WTC11 (cell line): ENCODE measurements around the gene EWSR1. TPM values are rescaled to one million over a fixed set of nuclear protein-coding genes. Genes with fewer than 3 reads are reported as not detected.

Source experiments
- ATAC-seq: fragments of 200-7000 bp; cut with Tn5 transposase; 2 replicates; pipeline ENCODE4 v1.10.0; 2021; ENCODE audit warnings: mild to moderate bottlenecking, moderate library complexity
- CTCF ChIA-PET: fragments of 300-600 bp; sonication (Branson Sonifier 250); formaldehyde crosslinking; loops from one replicate; lab custom pipeline; 2021; ENCODE audit warnings: antibody characterized with exemption; lab: Charles Lee
- POLR2A ChIA-PET: fragments of 350-600 bp; sonication (Branson Sonifier 250); formaldehyde crosslinking; loops from one replicate; lab custom pipeline; 2021; ENCODE audit warnings: antibody characterized with exemption; lab: Charles Lee
- DNase-seq: peaks from one replicate; pipeline ENCODE4 v3.0.0; 2021; ENCODE audit warnings: low spot score
- H3K27ac Mint-ChIP-seq: 2 replicates; pipeline ENCODE4 v1.8.0; 2021; ENCODE audit warnings: mixed read lengths
- H3K27me3 Mint-ChIP-seq: 2 replicates; pipeline ENCODE4 v1.8.0; 2021; ENCODE audit warnings: low read depth, mild to moderate bottlenecking, moderate library complexity, mixed read lengths
- H3K36me3 Mint-ChIP-seq: 2 replicates; pipeline ENCODE4 v1.8.0; 2021; ENCODE audit warnings: mixed read lengths
- H3K4me1 Mint-ChIP-seq: 2 replicates; pipeline ENCODE4 v1.8.0; 2022; ENCODE audit warnings: mixed read lengths
- H3K4me3 Mint-ChIP-seq: 2 replicates; pipeline ENCODE4 v1.8.0; 2021; ENCODE audit warnings: mild to moderate bottlenecking, moderate library complexity, mixed read lengths
- H3K9me3 Mint-ChIP-seq: 2 replicates; pipeline ENCODE4 v1.8.0; 2021; ENCODE audit warnings: mixed read lengths
- GABPB1 ChIP-seq: sonication (generic); formaldehyde crosslinking; IDR thresholded peaks from 2 replicates; pipeline ENCODE4 v1.8.1; 2023; ENCODE audit warnings: mild to moderate bottlenecking, missing genetic modification reagents
- MYBL2 ChIP-seq: sonication (generic); formaldehyde crosslinking; IDR thresholded peaks from 2 replicates; pipeline ENCODE4 v1.8.1; 2023; ENCODE audit warnings: mild to moderate bottlenecking, moderate library complexity, missing genetic modification reagents
- NR2C2 ChIP-seq: sonication (generic); formaldehyde crosslinking; IDR thresholded peaks from 2 replicates; pipeline ENCODE4 v1.8.0; 2022; ENCODE audit warnings: mild to moderate bottlenecking, missing genetic modification reagents
- TEAD4 ChIP-seq: sonication (generic); formaldehyde crosslinking; IDR thresholded peaks from 2 replicates; pipeline ENCODE4 v1.8.0; 2022; ENCODE audit warnings: mild to moderate bottlenecking, missing genetic modification reagents
- total RNA-seq: library from RNA; stranded (reverse); gene quantifications from 3 replicates; pipeline ENCODE4 v1.2.3, GENCODE V29; 2021
- TF ChIP-seq, protein P1 (sequence below): sonication (generic); formaldehyde crosslinking; IDR thresholded peaks from 2 replicates; pipeline ENCODE4 v1.8.0; 2022; ENCODE audit warnings: mild to moderate bottlenecking, missing genetic modification reagents
- TF ChIP-seq, protein P2 (sequence below): fragments of 250-450 bp; sonication (Bioruptor Pico); IDR thresholded peaks from 2 replicates; pipeline ENCODE4 v1.9.0; 2021; ENCODE audit warnings: mild to moderate bottlenecking, borderline replicate concordance
- TF ChIP-seq, protein P3 (sequence below): sonication (generic); formaldehyde crosslinking; IDR thresholded peaks from 2 replicates; pipeline ENCODE4 v1.8.0; 2023; ENCODE audit warnings: mild to moderate bottlenecking, missing genetic modification reagents
- TF ChIP-seq, protein P4 (sequence below): sonication (generic); formaldehyde crosslinking; IDR thresholded peaks from 2 replicates; pipeline ENCODE4 v1.8.1; 2023; ENCODE audit warnings: mild to moderate bottlenecking, missing genetic modification reagents, moderate library complexity
- TF ChIP-seq, protein P5 (sequence below): fragments of 200-600 bp; IDR thresholded peaks from 2 replicates; pipeline ENCODE4 v1.8.0; 2022; ENCODE audit warnings: antibody characterized with exemption
- TF ChIP-seq, protein P6 (sequence below): sonication (generic); formaldehyde crosslinking; IDR thresholded peaks from 2 replicates; pipeline ENCODE4 v1.8.0; 2022; ENCODE audit warnings: mild to moderate bottlenecking, missing genetic modification reagents

Gene EWSR1
- total RNA-seq, 1 experiment from 2014 or later, result 377 TPM

DNA sequence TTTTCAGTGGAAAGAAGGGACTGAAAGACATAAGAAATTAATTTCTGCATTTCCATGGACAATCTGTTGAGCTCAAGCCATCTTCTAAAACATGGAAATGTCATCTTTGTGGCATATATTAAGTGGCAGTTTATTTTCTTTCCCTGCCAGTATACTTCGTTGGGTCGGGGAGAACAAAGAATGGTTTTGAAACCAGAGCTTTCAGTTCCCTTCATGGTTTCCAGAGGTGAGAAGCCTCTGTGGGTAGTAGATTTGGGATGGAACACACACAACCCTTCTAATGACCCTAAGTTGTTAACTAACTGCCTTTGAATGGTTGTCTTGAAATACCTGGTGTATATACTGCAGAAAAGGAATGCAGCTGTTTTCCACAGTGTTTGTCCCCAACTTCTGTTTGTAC is 20.8 kb downstream of the EWSR1 start:
- Mint-ChIP-seq H3K27ac (peak overlapping the region; percentile 82; the same call in 1 of the 2 replicates), H3K9me3 (no peaks in the 10 kb centered on the region), H3K27me3 (no peaks in the 10 kb centered on the region), H3K36me3 (peaks cover 96% of the 10 kb centered on the region), H3K4me3 (no peak overlapping the region), H3K4me1 (no peaks in the 10 kb centered on the region)
- ATAC-seq (no peak), DNase-seq (no peak)
- POLR2A ChIA-PET, result no interaction called here
- TF ChIP-seq, protein P1, sequence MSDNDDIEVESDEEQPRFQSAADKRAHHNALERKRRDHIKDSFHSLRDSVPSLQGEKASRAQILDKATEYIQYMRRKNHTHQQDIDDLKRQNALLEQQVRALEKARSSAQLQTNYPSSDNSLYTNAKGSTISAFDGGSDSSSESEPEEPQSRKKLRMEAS, result no peak
- TF ChIP-seq, protein P2, sequence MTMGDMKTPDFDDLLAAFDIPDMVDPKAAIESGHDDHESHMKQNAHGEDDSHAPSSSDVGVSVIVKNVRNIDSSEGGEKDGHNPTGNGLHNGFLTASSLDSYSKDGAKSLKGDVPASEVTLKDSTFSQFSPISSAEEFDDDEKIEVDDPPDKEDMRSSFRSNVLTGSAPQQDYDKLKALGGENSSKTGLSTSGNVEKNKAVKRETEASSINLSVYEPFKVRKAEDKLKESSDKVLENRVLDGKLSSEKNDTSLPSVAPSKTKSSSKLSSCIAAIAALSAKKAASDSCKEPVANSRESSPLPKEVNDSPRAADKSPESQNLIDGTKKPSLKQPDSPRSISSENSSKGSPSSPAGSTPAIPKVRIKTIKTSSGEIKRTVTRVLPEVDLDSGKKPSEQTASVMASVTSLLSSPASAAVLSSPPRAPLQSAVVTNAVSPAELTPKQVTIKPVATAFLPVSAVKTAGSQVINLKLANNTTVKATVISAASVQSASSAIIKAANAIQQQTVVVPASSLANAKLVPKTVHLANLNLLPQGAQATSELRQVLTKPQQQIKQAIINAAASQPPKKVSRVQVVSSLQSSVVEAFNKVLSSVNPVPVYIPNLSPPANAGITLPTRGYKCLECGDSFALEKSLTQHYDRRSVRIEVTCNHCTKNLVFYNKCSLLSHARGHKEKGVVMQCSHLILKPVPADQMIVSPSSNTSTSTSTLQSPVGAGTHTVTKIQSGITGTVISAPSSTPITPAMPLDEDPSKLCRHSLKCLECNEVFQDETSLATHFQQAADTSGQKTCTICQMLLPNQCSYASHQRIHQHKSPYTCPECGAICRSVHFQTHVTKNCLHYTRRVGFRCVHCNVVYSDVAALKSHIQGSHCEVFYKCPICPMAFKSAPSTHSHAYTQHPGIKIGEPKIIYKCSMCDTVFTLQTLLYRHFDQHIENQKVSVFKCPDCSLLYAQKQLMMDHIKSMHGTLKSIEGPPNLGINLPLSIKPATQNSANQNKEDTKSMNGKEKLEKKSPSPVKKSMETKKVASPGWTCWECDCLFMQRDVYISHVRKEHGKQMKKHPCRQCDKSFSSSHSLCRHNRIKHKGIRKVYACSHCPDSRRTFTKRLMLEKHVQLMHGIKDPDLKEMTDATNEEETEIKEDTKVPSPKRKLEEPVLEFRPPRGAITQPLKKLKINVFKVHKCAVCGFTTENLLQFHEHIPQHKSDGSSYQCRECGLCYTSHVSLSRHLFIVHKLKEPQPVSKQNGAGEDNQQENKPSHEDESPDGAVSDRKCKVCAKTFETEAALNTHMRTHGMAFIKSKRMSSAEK (CRISPR knock-in tag), result no peak
- TF ChIP-seq, protein P3, sequence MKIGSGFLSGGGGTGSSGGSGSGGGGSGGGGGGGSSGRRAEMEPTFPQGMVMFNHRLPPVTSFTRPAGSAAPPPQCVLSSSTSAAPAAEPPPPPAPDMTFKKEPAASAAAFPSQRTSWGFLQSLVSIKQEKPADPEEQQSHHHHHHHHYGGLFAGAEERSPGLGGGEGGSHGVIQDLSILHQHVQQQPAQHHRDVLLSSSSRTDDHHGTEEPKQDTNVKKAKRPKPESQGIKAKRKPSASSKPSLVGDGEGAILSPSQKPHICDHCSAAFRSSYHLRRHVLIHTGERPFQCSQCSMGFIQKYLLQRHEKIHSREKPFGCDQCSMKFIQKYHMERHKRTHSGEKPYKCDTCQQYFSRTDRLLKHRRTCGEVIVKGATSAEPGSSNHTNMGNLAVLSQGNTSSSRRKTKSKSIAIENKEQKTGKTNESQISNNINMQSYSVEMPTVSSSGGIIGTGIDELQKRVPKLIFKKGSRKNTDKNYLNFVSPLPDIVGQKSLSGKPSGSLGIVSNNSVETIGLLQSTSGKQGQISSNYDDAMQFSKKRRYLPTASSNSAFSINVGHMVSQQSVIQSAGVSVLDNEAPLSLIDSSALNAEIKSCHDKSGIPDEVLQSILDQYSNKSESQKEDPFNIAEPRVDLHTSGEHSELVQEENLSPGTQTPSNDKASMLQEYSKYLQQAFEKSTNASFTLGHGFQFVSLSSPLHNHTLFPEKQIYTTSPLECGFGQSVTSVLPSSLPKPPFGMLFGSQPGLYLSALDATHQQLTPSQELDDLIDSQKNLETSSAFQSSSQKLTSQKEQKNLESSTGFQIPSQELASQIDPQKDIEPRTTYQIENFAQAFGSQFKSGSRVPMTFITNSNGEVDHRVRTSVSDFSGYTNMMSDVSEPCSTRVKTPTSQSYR (CRISPR knock-in tag), result no peak
- CTCF ChIA-PET, result interaction anchor here (1.5 kb wide), 1 partner anchor 24 kb away, joined by 4 read pairs; no protein-coding TSS in a partner anchor

DNA sequence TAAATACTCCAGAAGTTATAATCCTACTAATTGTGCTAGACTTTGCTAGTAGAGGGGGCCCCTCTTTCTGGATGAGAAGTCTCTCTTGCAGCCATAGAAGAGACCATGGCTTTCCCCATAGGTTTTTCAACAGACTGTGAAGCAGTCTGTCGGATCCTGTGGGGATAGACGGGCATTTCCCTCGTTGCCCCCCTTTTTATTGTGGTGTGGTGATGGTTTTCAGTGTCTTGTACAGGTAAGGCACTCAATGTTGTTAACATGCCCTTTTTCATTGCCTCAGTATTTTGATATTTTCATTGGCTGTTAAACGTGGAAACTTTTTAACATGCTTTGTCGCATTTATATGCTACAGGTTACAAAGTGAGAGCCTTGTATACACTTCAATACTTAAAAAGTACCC is 22.0 kb downstream of the EWSR1 start:
- TF ChIP-seq GABPB1 (CRISPR knock-in tag), result no peak
- TF ChIP-seq MYBL2, result no peak
- TF ChIP-seq, protein P4, sequence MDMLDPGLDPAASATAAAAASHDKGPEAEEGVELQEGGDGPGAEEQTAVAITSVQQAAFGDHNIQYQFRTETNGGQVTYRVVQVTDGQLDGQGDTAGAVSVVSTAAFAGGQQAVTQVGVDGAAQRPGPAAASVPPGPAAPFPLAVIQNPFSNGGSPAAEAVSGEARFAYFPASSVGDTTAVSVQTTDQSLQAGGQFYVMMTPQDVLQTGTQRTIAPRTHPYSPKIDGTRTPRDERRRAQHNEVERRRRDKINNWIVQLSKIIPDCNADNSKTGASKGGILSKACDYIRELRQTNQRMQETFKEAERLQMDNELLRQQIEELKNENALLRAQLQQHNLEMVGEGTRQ, result no peak
- TF ChIP-seq TEAD4 (CRISPR knock-in tag), result no peak
- TF ChIP-seq, protein P5, sequence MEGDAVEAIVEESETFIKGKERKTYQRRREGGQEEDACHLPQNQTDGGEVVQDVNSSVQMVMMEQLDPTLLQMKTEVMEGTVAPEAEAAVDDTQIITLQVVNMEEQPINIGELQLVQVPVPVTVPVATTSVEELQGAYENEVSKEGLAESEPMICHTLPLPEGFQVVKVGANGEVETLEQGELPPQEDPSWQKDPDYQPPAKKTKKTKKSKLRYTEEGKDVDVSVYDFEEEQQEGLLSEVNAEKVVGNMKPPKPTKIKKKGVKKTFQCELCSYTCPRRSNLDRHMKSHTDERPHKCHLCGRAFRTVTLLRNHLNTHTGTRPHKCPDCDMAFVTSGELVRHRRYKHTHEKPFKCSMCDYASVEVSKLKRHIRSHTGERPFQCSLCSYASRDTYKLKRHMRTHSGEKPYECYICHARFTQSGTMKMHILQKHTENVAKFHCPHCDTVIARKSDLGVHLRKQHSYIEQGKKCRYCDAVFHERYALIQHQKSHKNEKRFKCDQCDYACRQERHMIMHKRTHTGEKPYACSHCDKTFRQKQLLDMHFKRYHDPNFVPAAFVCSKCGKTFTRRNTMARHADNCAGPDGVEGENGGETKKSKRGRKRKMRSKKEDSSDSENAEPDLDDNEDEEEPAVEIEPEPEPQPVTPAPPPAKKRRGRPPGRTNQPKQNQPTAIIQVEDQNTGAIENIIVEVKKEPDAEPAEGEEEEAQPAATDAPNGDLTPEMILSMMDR, result no peak
- no peak for TF ChIP-seq NR2C2 (CRISPR knock-in tag)
- TF ChIP-seq, protein P3 (CRISPR knock-in tag), result no peak
- TF ChIP-seq, protein P6, sequence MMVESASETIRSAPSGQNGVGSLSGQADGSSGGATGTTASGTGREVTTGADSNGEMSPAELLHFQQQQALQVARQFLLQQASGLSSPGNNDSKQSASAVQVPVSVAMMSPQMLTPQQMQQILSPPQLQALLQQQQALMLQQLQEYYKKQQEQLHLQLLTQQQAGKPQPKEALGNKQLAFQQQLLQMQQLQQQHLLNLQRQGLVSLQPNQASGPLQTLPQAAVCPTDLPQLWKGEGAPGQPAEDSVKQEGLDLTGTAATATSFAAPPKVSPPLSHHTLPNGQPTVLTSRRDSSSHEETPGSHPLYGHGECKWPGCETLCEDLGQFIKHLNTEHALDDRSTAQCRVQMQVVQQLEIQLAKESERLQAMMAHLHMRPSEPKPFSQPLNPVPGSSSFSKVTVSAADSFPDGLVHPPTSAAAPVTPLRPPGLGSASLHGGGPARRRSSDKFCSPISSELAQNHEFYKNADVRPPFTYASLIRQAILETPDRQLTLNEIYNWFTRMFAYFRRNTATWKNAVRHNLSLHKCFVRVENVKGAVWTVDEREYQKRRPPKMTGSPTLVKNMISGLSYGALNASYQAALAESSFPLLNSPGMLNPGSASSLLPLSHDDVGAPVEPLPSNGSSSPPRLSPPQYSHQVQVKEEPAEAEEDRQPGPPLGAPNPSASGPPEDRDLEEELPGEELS, result no peak
- ATAC-seq, result no peak
- no peaks in the 10 kb centered on the region for H3K4me1 Mint-ChIP-seq
- peaks cover 95% of the 10 kb centered on the region for H3K36me3 Mint-ChIP-seq
- H3K27ac Mint-ChIP-seq, result no peak overlapping the region
- H3K4me3 Mint-ChIP-seq, result no peak overlapping the region
- no peaks in the 10 kb centered on the region for H3K9me3 Mint-ChIP-seq
- ChIA-PET POLR2A (no interaction called here), CTCF (interaction anchor here (1.1 kb wide), 1 partner anchor 23 kb away, joined by 3 read pairs; no protein-coding TSS in a partner anchor)
- no peak for DNase-seq
- H3K27me3 Mint-ChIP-seq, result no peaks in the 10 kb centered on the region
